Measurements from ENCODE around the gene NUP98.

GRCh38 chr11:3662856-3663255 is 134.5 kb downstream of the NUP98 start:
- TF ChIP-seq CTCF (IDR thresholded peaks at IDR 0.05) (no peak), POLR2A (IDR thresholded peaks at IDR 0.05) (no peak)

Data from right lobe of liver (tissue), 4 donors.